Transverse colon (tissue), 4 donors: Measurements from ENCODE around the gene UXT.

ENCODE experiments used
- CTCF ChIP-seq, 5 experiments: fragments of 200-600 bp in 3 of 5; fragments of 450-650 bp in 2 of 5; sonication (generic) in 3 of 5; IDR thresholded peaks; 1 replicate in 2 of 5; 2 replicates in 3 of 5; pipeline ENCODE4 v1.5.1; 2016 to 2017; ENCODE audit warnings: antibody characterized with exemption in 5 of 5, inconsistent platforms in 3 of 5, mild to moderate bottlenecking in 2 of 5, moderate library complexity in 1 of 5
- POLR2A ChIP-seq: fragments of 450-650 bp; IDR thresholded peaks from one replicate; pipeline ENCODE4 v1.6.1; 2016; ENCODE audit warnings: antibody characterized with exemption, mild to moderate bottlenecking, moderate library complexity
- POLR2AphosphoS5 ChIP-seq, 3 donors: sonication (generic); formaldehyde crosslinking; IDR thresholded peaks; one replicate each; pipeline ENCODE4 v1.6.1; 2016; ENCODE audit warnings: antibody characterized with exemption in 3 of 3

- TF ChIP-seq POLR2AphosphoS5 (IDR thresholded peaks at IDR 0.05), result no peak
- no peak for TF ChIP-seq CTCF (IDR thresholded peaks at IDR 0.05)
- TF ChIP-seq POLR2A, result no peak
These were observed 394 bp upstream of the UXT start for GRCh38 chrX:47659421-47659726.
